CD14-positive monocyte (primary cell): Measurements from ENCODE around the gene ZSCAN25. TPM values are rescaled to one million over a fixed set of nuclear protein-coding genes. Genes with fewer than 3 reads are reported as not detected.

ENCODE experiments used
- DNase-seq, 3 donors: peaks; one replicate each; pipeline ENCODE4 v3.0.0-alpha.2; 2011 to 2022
- H2AFZ ChIP-seq: 2 replicates; pipeline ENCODE4 v1.6.0; 2012; ENCODE audit warnings: mild to moderate bottlenecking, low read depth, low read length, inconsistent platforms; ENCODE audit not compliant: insufficient read depth, poor library complexity, severe bottlenecking
- H3K27ac ChIP-seq, 2 donors: 1 replicate in 1 of 2; 2 replicates in 1 of 2; pipeline ENCODE4 v1.5.1; 2012 to 2013; ENCODE audit warnings: low read length in 2 of 2, control low read depth in 1 of 2, inconsistent platforms in 1 of 2, low read depth in 1 of 2, mild to moderate bottlenecking in 1 of 2
- H3K27me3 ChIP-seq, 2 donors: one replicate each; pipeline versions ENCODE4 v1.6.0 to v1.6.1; 2011 to 2013; ENCODE audit warnings: low read length in 2 of 2; ENCODE audit not compliant: control insufficient read depth in 2 of 2, insufficient read depth in 2 of 2
- H3K36me3 ChIP-seq, 2 donors: replicated peaks in 1 of 2; 1 replicate in 1 of 2; 2 replicates in 1 of 2; pipeline versions ENCODE4 v1.5.1 to v1.6.1; 2012 to 2013; ENCODE audit warnings: low read length in 2 of 2, control low read depth in 1 of 2, inconsistent platforms in 1 of 2, mild to moderate bottlenecking in 1 of 2; ENCODE audit not compliant: insufficient read depth in 2 of 2, control insufficient read depth in 1 of 2
- H3K4me1 ChIP-seq, 2 donors: 1 replicate in 1 of 2; 2 replicates in 1 of 2; pipeline versions ENCODE4 v1.5.1 to v1.6.1; 2012 to 2013; ENCODE audit warnings: low read length in 2 of 2, control low read depth in 1 of 2, inconsistent platforms in 1 of 2, mild to moderate bottlenecking in 1 of 2, moderate library complexity in 1 of 2; ENCODE audit not compliant: insufficient read depth in 2 of 2, control insufficient read depth in 1 of 2
- H3K4me2 ChIP-seq: replicated peaks from 2 replicates; pipeline ENCODE3; 2012; ENCODE audit warnings: low read length, moderate library complexity, mild to moderate bottlenecking; ENCODE audit not compliant: poor library complexity, severe bottlenecking; ENCODE audit errors: extremely low read depth
- H3K4me3 ChIP-seq, 3 experiments: fragments of 200-600 bp in 1 of 3; sonication (generic) in 1 of 3; replicated peaks in 1 of 3; 1 replicate in 2 of 3; 2 replicates in 1 of 3; pipeline ENCODE4 v1.5.1; 2011 to 2013; ENCODE audit warnings: low read length in 3 of 3, mild to moderate bottlenecking in 3 of 3, control low read depth in 2 of 3, low read depth in 2 of 3, inconsistent platforms in 1 of 3, moderate library complexity in 1 of 3
- H3K79me2 ChIP-seq: 2 replicates; pipeline ENCODE4 v1.6.0; 2012; ENCODE audit warnings: mild to moderate bottlenecking, control low read depth, inconsistent platforms, low read length, moderate library complexity; ENCODE audit not compliant: insufficient read depth
- H3K9ac ChIP-seq: 2 replicates; pipeline ENCODE4 v1.6.0; 2017; ENCODE audit warnings: low read length, mild to moderate bottlenecking; ENCODE audit not compliant: insufficient read depth, poor library complexity, severe bottlenecking
- H3K9me3 ChIP-seq, 2 donors: replicated peaks in 1 of 2; 1 replicate in 1 of 2; 2 replicates in 1 of 2; pipeline versions ENCODE4 v1.5.1 to v1.6.1; 2012 to 2013; ENCODE audit warnings: low read length in 2 of 2, control low read depth in 1 of 2; ENCODE audit not compliant: control insufficient read depth in 1 of 2, insufficient read depth in 1 of 2
- H4K20me1 ChIP-seq: 2 replicates; pipeline ENCODE4 v1.6.0; 2012; ENCODE audit warnings: mild to moderate bottlenecking, low read length, control low read depth, moderate library complexity; ENCODE audit not compliant: insufficient read depth
- H3K27ac Mint-ChIP-seq, 7 donors: one replicate each; pipeline ENCODE4 v1.8.0; 2020; ENCODE audit warnings: mild to moderate bottlenecking in 7 of 7, mixed read lengths in 7 of 7, moderate library complexity in 6 of 7, inconsistent platforms in 2 of 7
- H3K27me3 Mint-ChIP-seq, 3 donors: one replicate each; pipeline ENCODE4 v1.8.0; 2021 to 2022; ENCODE audit warnings: low read depth in 3 of 3, mild to moderate bottlenecking in 3 of 3, mixed read lengths in 3 of 3, moderate library complexity in 3 of 3, inconsistent platforms in 1 of 3
- H3K36me3 Mint-ChIP-seq, 2 donors: one replicate each; pipeline ENCODE4 v1.8.0; 2020; ENCODE audit warnings: mixed read lengths in 2 of 2, inconsistent platforms in 1 of 2, mild to moderate bottlenecking in 1 of 2
- H3K4me1 Mint-ChIP-seq: one replicate; pipeline ENCODE4 v1.8.0; 2020; ENCODE audit warnings: mild to moderate bottlenecking, mixed read lengths
- H3K4me3 Mint-ChIP-seq, 2 donors: one replicate each; pipeline ENCODE4 v1.8.0; 2020; ENCODE audit warnings: mild to moderate bottlenecking in 2 of 2, mixed read lengths in 2 of 2, moderate library complexity in 1 of 2
- H3K9me3 Mint-ChIP-seq, 7 donors: one replicate each; pipeline ENCODE4 v1.8.0; 2020 to 2022; ENCODE audit warnings: mixed read lengths in 7 of 7, mild to moderate bottlenecking in 6 of 7, moderate library complexity in 6 of 7, inconsistent platforms in 2 of 7
- WGBS: methylation state at CpG from one replicate; pipeline ENCODE4 v1.1.5; 2013; ENCODE audit warnings: missing lambda C conversion rate; ENCODE audit not compliant: insufficient coverage; 5-methylcytosine and 5-hydroxymethylcytosine counted together
- intact Hi-C, 2 donors: fragments of 100-400 bp; cut with micrococcal nuclease; formaldehyde crosslinking; loops; one replicate each; pipeline versions ENCODE4 v1.15.0 to v1.15.1; 2023
- polyA plus RNA-seq, 3 donors: library from polyadenylated mRNA; depleted of rRNA in 1 of 3; unstranded in 2 of 3; stranded (reverse) in 1 of 3; fragments of 300-500 nt in 2 of 3; fragments of >200 nt in 1 of 3; fragmentation: Illumina TruSeq in 2 of 3; gene quantifications; 1 replicate in 2 of 3; 2 replicates in 1 of 3; pipeline ENCODE4 v1.2.3, GENCODE V29; 2012 to 2021
- TF ChIP-seq, protein P1 (sequence below): fragments of 200-600 bp; IDR thresholded peaks from one replicate; pipeline ENCODE4 v1.8.0; 2022; ENCODE audit warnings: antibody characterized with exemption, mild to moderate bottlenecking

Gene ZSCAN25
- polyA plus RNA-seq, 3 donors = 4.3 to 7.3 (median 6.1) TPM

DNA sequence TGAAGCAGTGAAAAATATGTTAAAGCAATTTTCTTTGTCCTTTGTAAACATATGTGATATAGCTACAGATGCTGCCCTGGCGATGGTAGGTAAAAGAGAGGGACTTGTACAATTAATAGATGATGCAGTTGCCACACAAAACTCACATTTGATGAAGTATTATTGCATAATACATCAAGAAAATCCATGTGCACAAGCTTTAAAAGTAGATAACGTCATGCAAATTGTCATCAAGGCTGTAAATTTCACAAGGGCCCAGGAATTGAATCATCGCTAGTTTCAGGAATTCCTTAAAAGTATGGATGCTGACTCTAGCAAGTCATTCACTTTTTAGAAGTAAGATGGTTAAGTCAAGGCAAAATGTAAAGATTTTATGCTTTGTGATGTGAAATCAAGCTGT is 53.0 kb downstream of the ZSCAN25 start:
- Histone ChIP-seq H3K79me2 (no peaks in the 10 kb centered on the region), H3K9me3 (no peaks in the 10 kb centered on the region), H3K4me2 (no peak overlapping the region), H3K4me3 (no peak overlapping the region), H3K9ac (no peak overlapping the region), H3K27me3 (no peaks in the 10 kb centered on the region), H3K27ac (no peak overlapping the region), H4K20me1 (no peaks in the 10 kb centered on the region), H2AFZ (no peak overlapping the region), H3K36me3 (no peaks in the 10 kb centered on the region), H3K4me1 (peaks cover 15 to 22% of the 10 kb centered on the region in 2 donors)
- Mint-ChIP-seq H3K9me3 (peaks cover 0 to 2% (median 0%) of the 10 kb centered on the region in 7 donors), H3K27ac (no peak overlapping the region), H3K27me3 (peaks cover 0 to 4% (median 0%) of the 10 kb centered on the region in 3 donors), H3K4me3 (no peak overlapping the region), H3K36me3 (peaks cover 6 to 9% of the 10 kb centered on the region in 2 donors), H3K4me1 (peaks cover 41% of the 10 kb centered on the region)
- 100% methylated on average over 1 of the region's 3 CpGs for WGBS
- intact Hi-C loops = no loop called here
- TF ChIP-seq, protein P1, sequence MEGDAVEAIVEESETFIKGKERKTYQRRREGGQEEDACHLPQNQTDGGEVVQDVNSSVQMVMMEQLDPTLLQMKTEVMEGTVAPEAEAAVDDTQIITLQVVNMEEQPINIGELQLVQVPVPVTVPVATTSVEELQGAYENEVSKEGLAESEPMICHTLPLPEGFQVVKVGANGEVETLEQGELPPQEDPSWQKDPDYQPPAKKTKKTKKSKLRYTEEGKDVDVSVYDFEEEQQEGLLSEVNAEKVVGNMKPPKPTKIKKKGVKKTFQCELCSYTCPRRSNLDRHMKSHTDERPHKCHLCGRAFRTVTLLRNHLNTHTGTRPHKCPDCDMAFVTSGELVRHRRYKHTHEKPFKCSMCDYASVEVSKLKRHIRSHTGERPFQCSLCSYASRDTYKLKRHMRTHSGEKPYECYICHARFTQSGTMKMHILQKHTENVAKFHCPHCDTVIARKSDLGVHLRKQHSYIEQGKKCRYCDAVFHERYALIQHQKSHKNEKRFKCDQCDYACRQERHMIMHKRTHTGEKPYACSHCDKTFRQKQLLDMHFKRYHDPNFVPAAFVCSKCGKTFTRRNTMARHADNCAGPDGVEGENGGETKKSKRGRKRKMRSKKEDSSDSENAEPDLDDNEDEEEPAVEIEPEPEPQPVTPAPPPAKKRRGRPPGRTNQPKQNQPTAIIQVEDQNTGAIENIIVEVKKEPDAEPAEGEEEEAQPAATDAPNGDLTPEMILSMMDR = no peak
- no peak for DNase-seq

- peak overlapping the region in 1 of 2 donors; percentile 56 for H3K4me3 Mint-ChIP-seq
- peaks cover 3 to 5% of the 10 kb centered on the region in 2 donors for H3K36me3 Mint-ChIP-seq
- H3K9me3 ChIP-seq = no peaks in the 10 kb centered on the region
- no peaks in the 10 kb centered on the region for H4K20me1 ChIP-seq
- H3K27me3 ChIP-seq = no peaks in the 10 kb centered on the region
- intact Hi-C loops = no loop called here
- no peak for DNase-seq
- H3K27ac ChIP-seq = no peak overlapping the region
- H3K9ac ChIP-seq = no peak overlapping the region
- peaks cover 0 to 2% (median 0%) of the 10 kb centered on the region in 7 donors for H3K9me3 Mint-ChIP-seq
- TF ChIP-seq, protein P1 = no peak
- H3K4me3 ChIP-seq = no peak overlapping the region
- H2AFZ ChIP-seq = no peak overlapping the region
- peaks cover 20% of the 10 kb centered on the region for H3K4me1 Mint-ChIP-seq
- H3K27ac Mint-ChIP-seq = peak overlapping the region in 1 of 7 donors; percentile 76
- no peaks in the 10 kb centered on the region for H3K36me3 ChIP-seq
- H3K79me2 ChIP-seq = no peaks in the 10 kb centered on the region
- WGBS = no CpG with 5 or more reads among the region's 7 CpGs
- H3K4me2 ChIP-seq = no peak overlapping the region
- peaks cover 6 to 8% of the 10 kb centered on the region in 2 donors for H3K4me1 ChIP-seq
- peaks cover 0 to 4% (median 0%) of the 10 kb centered on the region in 3 donors for H3K27me3 Mint-ChIP-seq
These were observed 55.8 kb downstream of the ZSCAN25 start for GRCh38 chr7:99672573-99672972.
